Measurements from ENCODE around the gene HMG20A. TPM values are rescaled to one million over a fixed set of nuclear protein-coding genes. Genes with fewer than 3 reads are reported as not detected.

Gene HMG20A
- total and polyA plus RNA-seq, 2 of the 13 experiments (the other 11 are each of a cell fraction or from before 2014, with no cell fraction given) = 28.0 to 35.2 TPM

DNA sequence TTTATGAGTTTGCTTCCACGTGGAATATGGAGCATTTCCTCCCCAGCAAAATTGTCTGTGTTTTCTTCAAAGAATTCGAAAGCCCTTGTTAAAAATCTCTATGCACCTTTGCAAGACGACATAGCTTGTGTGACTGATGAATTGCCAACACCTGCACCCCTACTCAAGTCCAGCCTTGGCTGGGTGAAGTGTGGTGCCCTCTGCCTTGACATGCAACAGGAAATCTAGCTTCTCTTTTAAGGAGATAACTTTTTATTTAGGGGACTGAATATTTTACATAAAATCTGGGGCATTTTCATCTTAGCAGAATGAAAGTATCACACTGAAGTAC lies 647 bp downstream of the HMG20A start:
- 0% methylated on average over 3 of the region's 3 CpGs for WGBS (ENCODE audit: low lambda C conversion rate)
- Histone ChIP-seq H3K9me3 (ENCODE audit: low read length) (no peaks in the 10 kb centered on the region), H3K9ac (ENCODE audit: insufficient read depth, low read depth, low read length) (peak overlapping the region; percentile 89), H3K4me1 (ENCODE audit: insufficient read depth, low read length) (peaks cover 62% of the 10 kb centered on the region), H3K27ac (ENCODE audit: extremely low read length, insufficient read depth, low read length) (peak overlapping the region; percentile 90), H3K27me3 (ENCODE audit: control insufficient read depth in 1 of 2, insufficient read depth in 2 of 2, low read length in 2 of 2) (no peaks in the 10 kb centered on the region; a peak in 2 of 5 replicates), H3K4me3 (replicated peaks in 1 of 3; ENCODE audit: insufficient read depth in 1 of 3, low read depth in 2 of 3, low read length in 3 of 3) (peak overlapping the region; percentile 81 to 91 (median 87)), H3K79me2 (ENCODE audit: insufficient read depth, low read length) (peaks cover 79% of the 10 kb centered on the region), H3K4me2 (ENCODE audit: low read depth, low read length) (peak overlapping the region; percentile 84), H4K20me1 (ENCODE audit: insufficient read depth, low read length) (peaks cover under 1% of the 10 kb centered on the region; the same call in 1 of the 2 replicates), H3K36me3 (replicated peaks in 1 of 2; ENCODE audit: control insufficient read depth in 1 of 2, insufficient read depth in 2 of 2, low read length in 2 of 2) (no peaks in the 10 kb centered on the region), H2AFZ (ENCODE audit: low read length) (no peak overlapping the region)
- POLR2A ChIA-PET = interaction anchor here (1.0 kb wide), 1 partner anchor 23 kb away, joined by 3 read pairs; no protein-coding TSS in a partner anchor
- in situ Hi-C loops (cut with HindIII; ENCODE audit: extremely low pct_ligation_motif_present, low pct_unique_long_range_greater_than_20kb) (no loop called here), intact Hi-C loops (cut with micrococcal nuclease; ENCODE audit: unreplicated experiment) (no loop called here)
- CTCF ChIA-PET (ENCODE audit: low intra/inter-chr PET ratio, low total read pairs) = no interaction called here
- ATAC-seq (no peak), FAIRE-seq (no peak), DNase-seq (ENCODE audit: low spot score) (peak; percentile 15)
- TF ChIP-seq, protein P1, sequence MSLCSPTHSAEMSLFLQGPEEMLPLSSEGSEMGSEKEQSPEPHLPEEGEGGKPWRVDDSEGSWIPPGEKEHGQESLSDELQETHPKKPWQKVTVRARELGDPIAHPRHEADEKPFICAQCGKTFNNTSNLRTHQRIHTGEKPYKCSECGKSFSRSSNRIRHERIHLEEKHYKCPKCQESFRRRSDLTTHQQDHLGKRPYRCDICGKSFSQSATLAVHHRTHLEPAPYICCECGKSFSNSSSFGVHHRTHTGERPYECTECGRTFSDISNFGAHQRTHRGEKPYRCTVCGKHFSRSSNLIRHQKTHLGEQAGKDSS (CRISPR knock-in tag; IDR thresholded peaks at IDR 0.05; ENCODE audit: borderline replicate concordance, low read depth) = no peak
- TF ChIP-seq POLR2G (IDR thresholded peaks at IDR 0.05; ENCODE audit: low read depth, low read length) = no peak
- no peak for TF ChIP-seq ZNF776 (CRISPR knock-in tag; IDR thresholded peaks at IDR 0.05)
- TF ChIP-seq ZNF501 (CRISPR knock-in tag; IDR thresholded peaks at IDR 0.05) = no peak
- TF ChIP-seq, protein P2, sequence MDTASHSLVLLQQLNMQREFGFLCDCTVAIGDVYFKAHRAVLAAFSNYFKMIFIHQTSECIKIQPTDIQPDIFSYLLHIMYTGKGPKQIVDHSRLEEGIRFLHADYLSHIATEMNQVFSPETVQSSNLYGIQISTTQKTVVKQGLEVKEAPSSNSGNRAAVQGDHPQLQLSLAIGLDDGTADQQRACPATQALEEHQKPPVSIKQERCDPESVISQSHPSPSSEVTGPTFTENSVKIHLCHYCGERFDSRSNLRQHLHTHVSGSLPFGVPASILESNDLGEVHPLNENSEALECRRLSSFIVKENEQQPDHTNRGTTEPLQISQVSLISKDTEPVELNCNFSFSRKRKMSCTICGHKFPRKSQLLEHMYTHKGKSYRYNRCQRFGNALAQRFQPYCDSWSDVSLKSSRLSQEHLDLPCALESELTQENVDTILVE (CRISPR knock-in tag; IDR thresholded peaks at IDR 0.05) = no peak
- no peak for TF ChIP-seq ZNF20 (CRISPR knock-in tag; IDR thresholded peaks at IDR 0.05)
- TF ChIP-seq ZFP62 (CRISPR knock-in tag; IDR thresholded peaks at IDR 0.05) = no peak
- TF ChIP-seq SKI (IDR thresholded peaks at IDR 0.05; ENCODE audit: partially characterized antibody) = no peak
- TF ChIP-seq, protein P3, sequence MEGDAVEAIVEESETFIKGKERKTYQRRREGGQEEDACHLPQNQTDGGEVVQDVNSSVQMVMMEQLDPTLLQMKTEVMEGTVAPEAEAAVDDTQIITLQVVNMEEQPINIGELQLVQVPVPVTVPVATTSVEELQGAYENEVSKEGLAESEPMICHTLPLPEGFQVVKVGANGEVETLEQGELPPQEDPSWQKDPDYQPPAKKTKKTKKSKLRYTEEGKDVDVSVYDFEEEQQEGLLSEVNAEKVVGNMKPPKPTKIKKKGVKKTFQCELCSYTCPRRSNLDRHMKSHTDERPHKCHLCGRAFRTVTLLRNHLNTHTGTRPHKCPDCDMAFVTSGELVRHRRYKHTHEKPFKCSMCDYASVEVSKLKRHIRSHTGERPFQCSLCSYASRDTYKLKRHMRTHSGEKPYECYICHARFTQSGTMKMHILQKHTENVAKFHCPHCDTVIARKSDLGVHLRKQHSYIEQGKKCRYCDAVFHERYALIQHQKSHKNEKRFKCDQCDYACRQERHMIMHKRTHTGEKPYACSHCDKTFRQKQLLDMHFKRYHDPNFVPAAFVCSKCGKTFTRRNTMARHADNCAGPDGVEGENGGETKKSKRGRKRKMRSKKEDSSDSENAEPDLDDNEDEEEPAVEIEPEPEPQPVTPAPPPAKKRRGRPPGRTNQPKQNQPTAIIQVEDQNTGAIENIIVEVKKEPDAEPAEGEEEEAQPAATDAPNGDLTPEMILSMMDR (CRISPR knock-in tag; IDR thresholded peaks at IDR 0.05) = no peak
- TF ChIP-seq, protein P4, sequence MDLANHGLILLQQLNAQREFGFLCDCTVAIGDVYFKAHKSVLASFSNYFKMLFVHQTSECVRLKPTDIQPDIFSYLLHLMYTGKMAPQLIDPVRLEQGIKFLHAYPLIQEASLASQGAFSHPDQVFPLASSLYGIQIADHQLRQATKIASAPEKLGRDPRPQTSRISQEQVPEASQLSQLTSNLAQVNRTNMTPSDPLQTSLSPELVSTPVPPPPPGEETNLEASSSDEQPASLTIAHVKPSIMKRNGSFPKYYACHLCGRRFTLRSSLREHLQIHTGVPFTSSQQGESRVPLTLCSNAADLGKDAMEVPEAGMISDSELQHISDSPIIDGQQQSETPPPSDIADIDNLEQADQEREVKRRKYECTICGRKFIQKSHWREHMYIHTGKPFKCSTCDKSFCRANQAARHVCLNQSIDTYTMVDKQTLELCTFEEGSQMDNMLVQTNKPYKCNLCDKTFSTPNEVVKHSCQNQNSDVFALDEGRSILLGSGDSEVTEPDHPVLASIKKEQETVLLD (CRISPR knock-in tag; IDR thresholded peaks at IDR 0.05; ENCODE audit: low read depth) = no peak
- TF ChIP-seq LCORL (IDR thresholded peaks at IDR 0.05) = no peak
- TF ChIP-seq LCORL (CRISPR knock-in tag; IDR thresholded peaks at IDR 0.05) = no peak
- TF ChIP-seq ZNF138 (CRISPR knock-in tag; IDR thresholded peaks at IDR 0.05; ENCODE audit: low read depth) = no peak
- no peak for TF ChIP-seq ZNF777 (CRISPR knock-in tag; IDR thresholded peaks at IDR 0.05)
- no peak for TF ChIP-seq ZNF121 (CRISPR knock-in tag; IDR thresholded peaks at IDR 0.05)
- no peak for TF ChIP-seq NR2F6 (IDR thresholded peaks at IDR 0.05)
- TF ChIP-seq NR2F6 (CRISPR knock-in tag; IDR thresholded peaks at IDR 0.05) = no peak
- TSS peak; percentile 67 for BruUV-seq (replicated peaks)

All from HepG2 (cell line).